Neural crest cell (in vitro differentiated cells): Measurements from ENCODE around the gene FAM227B. TPM values are rescaled to one million over a fixed set of nuclear protein-coding genes. Genes with fewer than 3 reads are reported as not detected.
A peak's percentile ranks its signal among the peaks of the same experiment; 100 is the strongest.

Source experiments
- DNase-seq: peaks from one replicate; pipeline ENCODE4 v3.0.0; 2021; ENCODE audit warnings: low read depth, mixed read lengths, low spot score
- H3K27ac Mint-ChIP-seq: one replicate; pipeline ENCODE4 v1.8.0; 2021; ENCODE audit warnings: mild to moderate bottlenecking, mixed read lengths; ENCODE audit not compliant: unreplicated experiment
- H3K27me3 Mint-ChIP-seq: 2 replicates; pipeline ENCODE4 v1.8.0; 2021; ENCODE audit warnings: low read depth, mild to moderate bottlenecking, mixed read lengths
- H3K36me3 Mint-ChIP-seq: 2 replicates; pipeline ENCODE4 v1.8.0; 2021; ENCODE audit warnings: low read depth, mild to moderate bottlenecking, mixed read lengths
- H3K4me1 Mint-ChIP-seq: 2 replicates; pipeline ENCODE4 v1.8.0; 2021; ENCODE audit warnings: mixed read lengths
- H3K4me3 Mint-ChIP-seq: one replicate; pipeline ENCODE4 v1.8.0; 2021; ENCODE audit warnings: mild to moderate bottlenecking, mixed read lengths
- H3K9me3 Mint-ChIP-seq: 2 replicates; pipeline ENCODE4 v1.8.0; 2021; ENCODE audit warnings: mixed read lengths
- CTCF ChIP-seq: fragments of 200-600 bp; sonication (generic); conservative IDR thresholded peaks from 2 replicates; pipeline ENCODE4 v1.5.0; 2021; ENCODE audit warnings: antibody characterized with exemption, mild to moderate bottlenecking
- total RNA-seq: library from RNA; stranded (reverse); gene quantifications from 2 replicates; pipeline ENCODE4 v1.2.1, GENCODE V29; 2021

Gene FAM227B
- total RNA-seq, 1 donor from 2014 or later: 9.0 TPM

DNA sequence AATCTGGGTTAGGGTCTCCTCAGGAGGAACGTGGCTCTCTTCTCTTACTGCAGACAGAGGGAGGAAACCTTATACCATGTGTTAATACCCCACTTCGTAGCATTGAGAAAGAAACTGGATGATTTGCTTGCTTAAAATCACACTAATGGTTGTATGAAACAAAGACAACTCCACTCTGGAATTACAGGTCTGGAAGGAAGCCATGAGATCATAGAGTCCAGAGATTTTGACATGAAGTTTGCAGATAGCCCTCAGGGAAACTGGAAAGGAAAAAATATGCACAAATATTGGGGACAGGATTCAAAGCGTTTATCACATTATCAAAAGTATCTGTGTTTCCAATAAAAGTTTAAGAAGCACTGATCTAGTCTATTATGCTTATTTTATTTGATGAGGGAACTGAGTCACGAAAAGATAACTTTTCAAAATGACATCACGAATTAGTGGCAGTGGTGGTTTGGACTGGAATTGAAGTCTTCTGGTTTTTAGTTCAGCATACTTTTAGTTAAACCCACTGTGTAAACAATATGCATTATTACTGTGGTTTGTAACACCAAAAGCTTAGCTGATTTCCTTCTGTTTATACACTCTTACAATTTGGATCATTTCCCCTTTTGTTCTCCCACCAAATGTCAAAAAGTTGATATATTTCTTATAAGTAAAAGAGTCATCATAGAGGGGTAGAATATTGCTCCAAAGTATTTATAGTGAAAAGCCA is 180.8 kb downstream of the FAM227B start:
- Mint-ChIP-seq H3K9me3 (no peaks in the 10 kb centered on the region), H3K36me3 (no peaks in the 10 kb centered on the region), H3K4me3 (no peak overlapping the region), H3K4me1 (peaks cover 13% of the 10 kb centered on the region), H3K27ac (no peak overlapping the region), H3K27me3 (no peaks in the 10 kb centered on the region)
- no peak for DNase-seq
- TF ChIP-seq CTCF: no peak

DNA sequence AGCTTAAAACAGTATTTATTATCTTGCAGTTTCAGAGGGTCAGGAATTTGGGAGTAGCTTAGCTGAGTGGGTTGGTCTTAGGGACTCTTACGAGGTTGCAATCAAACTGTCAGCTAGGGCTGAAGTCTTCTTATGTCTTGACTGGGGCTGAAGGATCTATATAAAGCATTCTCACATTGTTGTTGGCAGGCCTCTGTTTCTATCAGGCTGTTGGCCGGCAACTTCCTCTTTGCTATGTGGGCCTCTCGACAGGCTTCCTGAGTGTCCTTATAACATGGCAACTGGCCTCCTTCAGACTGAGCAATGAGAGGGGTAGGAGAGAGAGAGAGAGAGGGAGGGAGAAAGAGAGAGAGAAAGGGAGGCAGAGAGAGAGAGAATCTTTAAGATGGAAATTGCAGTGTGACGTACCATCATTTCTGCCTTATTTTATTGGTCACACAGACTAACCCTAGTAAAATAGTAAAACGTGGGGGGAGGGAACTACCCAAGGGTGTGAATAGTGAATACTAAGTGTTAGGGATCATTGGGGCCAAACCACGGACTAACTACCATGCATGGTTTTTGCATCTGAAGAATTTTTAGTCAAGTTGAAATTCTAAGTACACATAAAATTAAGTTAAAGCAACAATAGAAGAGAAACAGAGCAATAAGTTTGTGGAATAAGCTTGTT is 181.5 kb downstream of the FAM227B start:
- Mint-ChIP-seq H3K27ac (peak overlapping the region; percentile 77), H3K4me1 (peaks cover 16% of the 10 kb centered on the region), H3K36me3 (no peaks in the 10 kb centered on the region), H3K4me3 (no peak overlapping the region), H3K27me3 (no peaks in the 10 kb centered on the region), H3K9me3 (no peaks in the 10 kb centered on the region)
- TF ChIP-seq CTCF: no peak
- DNase-seq: no peak

DNA sequence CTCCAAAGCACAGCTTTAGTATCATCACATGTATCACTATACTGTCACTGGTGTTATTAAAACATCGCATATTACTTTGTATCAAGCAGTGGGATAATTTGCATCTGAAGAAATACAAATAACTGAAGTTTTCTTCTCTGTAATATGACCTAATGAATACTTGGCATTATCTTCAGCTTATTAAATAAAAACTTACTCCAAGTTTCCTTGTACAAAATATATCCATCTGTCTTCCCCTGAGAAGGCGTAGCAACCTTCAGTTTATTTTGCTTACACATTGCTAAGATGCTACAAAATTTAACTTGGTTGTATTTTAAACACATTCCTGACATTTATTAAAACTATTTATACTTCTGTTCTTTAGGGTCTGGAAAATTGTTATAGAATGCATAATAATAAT is 183.9 kb downstream of the FAM227B start:
- no peak for TF ChIP-seq CTCF
- Mint-ChIP-seq H3K36me3 (no peaks in the 10 kb centered on the region), H3K27ac (no peak overlapping the region), H3K9me3 (no peaks in the 10 kb centered on the region), H3K4me1 (peaks cover 16% of the 10 kb centered on the region), H3K4me3 (no peak overlapping the region), H3K27me3 (no peaks in the 10 kb centered on the region)
- DNase-seq: no peak

DNA sequence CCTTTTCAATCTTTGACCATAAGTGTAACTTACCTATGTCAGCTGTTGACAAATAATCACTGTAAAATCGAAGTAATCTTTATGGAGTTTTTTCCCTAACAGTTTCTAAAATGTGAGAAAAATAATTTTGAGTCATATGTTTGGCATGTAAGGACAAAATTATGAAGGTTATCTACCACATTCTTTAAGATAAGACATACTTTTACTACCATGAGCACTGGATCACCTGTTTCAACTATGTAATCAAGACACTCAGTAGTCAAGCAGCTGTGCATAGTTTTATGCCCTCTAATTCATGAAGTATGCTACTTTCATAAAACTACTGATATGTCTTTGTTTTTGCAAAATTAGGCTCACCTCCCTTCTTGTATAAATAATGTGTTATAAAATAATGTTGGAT is 185.4 kb downstream of the FAM227B start:
- no peaks in the 10 kb centered on the region for H3K36me3 Mint-ChIP-seq
- no peak for TF ChIP-seq CTCF

DNA sequence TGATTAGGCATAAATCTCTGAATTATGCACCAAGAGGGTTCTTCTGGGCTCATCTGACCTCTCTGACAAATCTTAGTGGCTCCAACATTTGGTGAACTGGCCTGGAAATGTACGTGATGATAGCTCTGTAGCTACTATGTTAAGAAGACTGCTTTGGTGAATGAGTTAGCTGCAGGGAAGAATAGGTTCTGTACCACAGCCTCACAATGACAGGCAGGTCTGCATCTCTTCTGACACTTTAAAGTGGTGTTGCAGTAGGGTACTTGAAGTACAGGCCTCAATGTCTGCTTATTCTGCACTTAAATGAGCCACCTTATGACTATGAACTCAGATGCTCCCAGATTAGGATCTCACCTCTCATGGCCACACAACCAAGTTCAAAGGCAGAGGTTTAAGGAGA is 190.6 kb downstream of the FAM227B start:
- TF ChIP-seq CTCF: no peak
- Mint-ChIP-seq H3K36me3 (no peaks in the 10 kb centered on the region), H3K27me3 (no peaks in the 10 kb centered on the region), H3K4me3 (no peak overlapping the region), H3K27ac (no peak overlapping the region), H3K9me3 (no peaks in the 10 kb centered on the region), H3K4me1 (peaks cover 3% of the 10 kb centered on the region)
- no peak for DNase-seq

More for the DNA sequence above, 185.4 kb downstream of the FAM227B start:
- DNase-seq: no peak
- no peaks in the 10 kb centered on the region for H3K27me3 Mint-ChIP-seq
- H3K27ac Mint-ChIP-seq: no peak overlapping the region
- peaks cover 11% of the 10 kb centered on the region for H3K4me1 Mint-ChIP-seq
- no peaks in the 10 kb centered on the region for H3K9me3 Mint-ChIP-seq
- no peak overlapping the region for H3K4me3 Mint-ChIP-seq
